GM20000 (cell line): Measurements from ENCODE around the gene SMIM43.
A peak's percentile ranks its signal among the peaks of the same experiment; 100 is the strongest.

Source experiments
- DNase-seq: peaks from one replicate; pipeline ENCODE4 v3.0.0; 2012; ENCODE audit warnings: low spot score
- CTCF ChIP-seq: IDR thresholded peaks from 2 replicates; pipeline ENCODE4 v1.5.1; 2012; ENCODE audit warnings: mild to moderate bottlenecking, control low read depth; ENCODE audit errors: extremely low read depth, missing control alignments

The SMIM43 gene

GRCh38 chr4:121789960-121790829, 25.2 kb upstream of the SMIM43 start:
- TF ChIP-seq CTCF, result no peak
- no peak for DNase-seq

- DNase-seq, result no peak
- no peak for TF ChIP-seq CTCF
Observed at GRCh38 chr4:121789455-121789854, 24.5 kb upstream of the SMIM43 start.

- DNase-seq, result peak; percentile 51
- TF ChIP-seq CTCF, result no peak
Observed at GRCh38 chr4:121788896-121789295, 23.9 kb upstream of the SMIM43 start.

- TF ChIP-seq CTCF, result no peak
- DNase-seq, result no peak
Observed at GRCh38 chr4:121786221-121786620, 21.3 kb upstream of the SMIM43 start.

GRCh38 chr4:121785479-121785878, 20.5 kb upstream of the SMIM43 start:
- no peak for DNase-seq
- TF ChIP-seq CTCF, result no peak

GRCh38 chr4:121784975-121785374, 20.0 kb upstream of the SMIM43 start:
- DNase-seq, result no peak
- no peak for TF ChIP-seq CTCF

GRCh38 chr4:121784401-121784800, 19.4 kb upstream of the SMIM43 start:
- no peak for DNase-seq

More at GRCh38 chr4:121784401-121784800, 19.4 kb upstream of the SMIM43 start:
- TF ChIP-seq CTCF, result no peak
